Activated CD4-positive, alpha-beta T cell treated with anti-CD3 and anti-CD28 coated beads, Interleukin-2, amount 50 U/mL, for 4 hours (primary cell): ENCODE data around the gene CYSLTR2.
A peak's percentile ranks its signal among the peaks of the same experiment; 100 is the strongest.

Experiments
- DNase-seq, 2 experiments: peaks; one replicate each; pipeline ENCODE4 v3.0.0-alpha.2; 2020

The CYSLTR2 gene

DNA sequence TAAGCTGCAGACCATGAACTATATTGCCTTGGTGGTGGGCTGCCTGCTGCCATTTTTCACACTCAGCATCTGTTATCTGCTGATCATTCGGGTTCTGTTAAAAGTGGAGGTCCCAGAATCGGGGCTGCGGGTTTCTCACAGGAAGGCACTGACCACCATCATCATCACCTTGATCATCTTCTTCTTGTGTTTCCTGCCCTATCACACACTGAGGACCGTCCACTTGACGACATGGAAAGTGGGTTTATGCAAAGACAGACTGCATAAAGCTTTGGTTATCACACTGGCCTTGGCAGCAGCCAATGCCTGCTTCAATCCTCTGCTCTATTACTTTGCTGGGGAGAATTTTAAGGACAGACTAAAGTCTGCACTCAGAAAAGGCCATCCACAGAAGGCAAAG lies 53.7 kb downstream of the CYSLTR2 start:
- DNase-seq = no peak

DNA sequence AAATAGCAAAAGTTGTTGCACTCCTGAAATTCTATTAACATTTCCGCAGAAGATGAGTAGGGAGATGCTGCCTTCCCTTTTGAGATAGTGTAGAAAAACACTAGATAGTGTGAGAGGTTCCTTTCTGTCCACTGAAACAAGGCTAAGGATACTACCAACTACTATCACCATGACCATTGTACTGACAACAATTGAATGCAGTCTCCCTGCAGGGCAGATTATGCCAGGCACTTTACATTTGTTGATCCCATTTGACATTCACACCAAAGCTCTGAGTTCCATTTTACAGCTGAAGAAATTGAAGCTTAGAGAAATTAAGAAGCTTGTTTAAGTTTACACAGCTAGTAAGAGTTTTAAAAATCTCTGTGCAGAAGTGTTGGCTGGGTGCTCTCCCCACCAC lies 55.0 kb downstream of the CYSLTR2 start:
- DNase-seq = no peak

DNA sequence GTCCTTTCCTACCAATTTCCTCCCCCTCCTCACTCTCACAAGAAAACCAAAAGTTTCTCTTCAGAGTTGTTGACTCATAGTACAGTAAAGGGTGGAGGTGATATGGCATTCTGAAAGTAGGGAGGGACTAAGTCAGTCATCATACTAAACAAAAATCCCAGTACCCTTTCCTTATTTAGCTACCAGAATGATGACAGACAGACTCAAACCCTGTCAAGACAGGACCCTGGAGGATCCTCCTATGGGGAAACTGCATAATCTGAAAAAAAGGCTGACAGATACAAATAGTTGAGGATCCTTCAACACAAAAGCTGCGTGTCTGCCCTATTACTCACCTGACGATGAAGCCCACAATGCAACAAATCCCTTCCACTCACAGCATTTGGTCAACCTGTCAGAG lies 55.5 kb downstream of the CYSLTR2 start:
- DNase-seq = no peak

- DNase-seq = no peak
Observed at GRCh38 chr13:48710160-48710559, 56.4 kb downstream of the CYSLTR2 start.

GRCh38 chr13:48712141-48712540 lies 58.4 kb downstream of the CYSLTR2 start:
- DNase-seq = no peak

DNA sequence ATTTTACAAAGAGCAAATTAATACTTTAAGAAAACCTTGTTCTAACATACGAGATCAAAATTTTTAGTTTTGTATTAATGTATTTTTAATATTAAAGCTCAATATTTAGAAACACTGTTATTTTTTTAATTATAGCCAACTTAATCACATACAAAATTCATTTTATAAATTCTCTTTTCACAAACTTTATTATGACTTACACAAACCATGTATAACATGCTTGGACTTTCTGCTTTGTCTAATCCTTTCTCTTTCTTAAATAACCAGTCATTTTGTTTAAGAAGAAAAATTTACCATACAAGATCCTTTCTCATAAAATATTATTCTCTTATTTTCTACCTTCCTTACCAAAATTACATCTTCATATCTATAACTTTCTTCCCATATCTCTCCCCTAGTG lies 62.2 kb downstream of the CYSLTR2 start:
- no peak for DNase-seq

DNA sequence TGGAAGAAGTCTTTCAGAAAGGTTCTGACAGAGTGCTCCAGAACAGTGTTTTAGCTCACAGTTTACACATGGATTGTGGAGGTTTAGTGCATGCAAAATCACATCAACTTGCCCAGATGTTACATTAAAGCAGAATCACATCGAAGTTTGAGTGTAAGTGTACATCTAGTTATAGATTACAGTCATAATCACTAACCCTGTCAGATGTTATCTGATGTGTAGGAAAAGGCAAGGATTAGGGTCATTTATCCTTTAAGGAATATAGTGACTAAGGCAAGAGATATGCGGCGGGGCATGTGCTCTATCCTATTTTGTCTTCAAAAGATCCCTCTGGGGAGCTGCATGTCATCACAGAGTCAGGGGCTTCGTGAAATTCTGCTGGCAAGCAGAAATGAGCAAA lies 66.9 kb downstream of the CYSLTR2 start:
- DNase-seq = no peak

GRCh38 chr13:48723168-48723567 lies 69.4 kb downstream of the CYSLTR2 start:
- DNase-seq = no peak

DNA sequence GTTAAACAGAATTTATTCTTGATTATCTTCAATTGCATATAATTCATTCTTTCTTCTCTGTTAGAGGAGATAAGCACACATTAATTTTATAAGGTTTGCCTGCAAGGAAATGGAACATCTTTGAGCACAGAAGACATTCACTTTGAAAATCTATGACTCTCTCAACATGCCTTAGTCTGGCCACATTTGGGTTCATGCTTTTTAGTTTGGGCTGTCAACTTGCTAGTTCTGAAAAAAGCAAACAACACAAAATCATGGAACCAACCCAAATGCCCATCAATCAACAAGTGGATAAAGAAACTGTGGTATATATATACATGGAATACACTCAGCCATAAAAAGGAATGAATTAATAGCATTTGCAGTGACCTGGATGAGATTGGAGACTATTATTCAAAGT lies 71.5 kb downstream of the CYSLTR2 start:
- DNase-seq = no peak

DNA sequence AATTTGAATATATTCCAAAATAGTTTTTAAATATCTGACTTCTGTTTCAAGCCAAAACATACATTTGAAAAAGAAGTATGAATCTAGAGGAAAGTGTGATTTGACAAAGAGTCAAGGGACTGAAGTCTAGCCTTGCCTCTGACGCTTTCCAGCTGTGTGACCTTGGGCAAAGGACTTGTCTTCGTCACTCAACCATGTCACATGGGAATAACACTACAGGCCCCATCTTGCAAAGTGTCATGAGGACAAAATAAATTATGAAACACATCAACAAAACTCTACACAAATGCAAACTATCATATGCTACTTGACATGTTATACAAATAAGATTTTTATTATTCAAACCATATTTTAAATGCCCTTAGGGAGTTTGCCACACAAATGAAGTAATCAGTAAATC lies 73.0 kb downstream of the CYSLTR2 start:
- DNase-seq = no peak

DNA sequence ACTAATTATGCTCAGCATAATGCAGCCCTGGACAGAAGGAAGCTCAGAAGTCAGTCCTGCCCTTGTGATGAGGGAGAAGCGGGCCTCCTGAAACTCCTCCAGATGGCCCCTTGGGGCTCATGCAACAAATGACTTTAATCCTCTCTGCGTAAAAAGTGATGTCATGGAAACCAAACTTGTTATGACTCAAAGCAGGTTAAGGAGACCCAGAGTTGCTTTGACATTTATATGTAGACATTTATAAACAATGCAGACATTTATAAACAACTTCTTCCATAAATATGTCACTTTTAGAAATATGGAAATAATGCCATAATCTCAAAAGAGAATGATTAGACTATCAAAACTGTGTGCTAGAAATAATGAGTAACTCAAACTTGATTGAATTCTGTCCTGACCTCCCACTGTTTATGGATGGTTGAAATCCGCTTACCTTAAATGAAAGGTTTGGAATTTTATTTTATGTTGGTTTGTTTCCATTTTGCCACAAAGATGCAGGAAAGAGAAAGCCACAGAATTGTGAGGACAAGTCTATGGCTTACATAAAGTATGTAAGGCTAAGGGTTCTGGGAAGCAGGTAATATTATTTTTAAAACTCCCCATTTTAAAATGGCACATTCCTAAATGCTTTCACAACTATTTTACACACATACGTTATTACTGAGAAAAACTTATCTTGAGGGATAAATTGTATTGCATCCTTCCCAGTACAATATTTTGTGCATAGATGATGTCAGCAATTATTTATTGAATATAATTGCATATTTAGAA lies 73.7 kb downstream of the CYSLTR2 start:
- DNase-seq = no peak

DNA sequence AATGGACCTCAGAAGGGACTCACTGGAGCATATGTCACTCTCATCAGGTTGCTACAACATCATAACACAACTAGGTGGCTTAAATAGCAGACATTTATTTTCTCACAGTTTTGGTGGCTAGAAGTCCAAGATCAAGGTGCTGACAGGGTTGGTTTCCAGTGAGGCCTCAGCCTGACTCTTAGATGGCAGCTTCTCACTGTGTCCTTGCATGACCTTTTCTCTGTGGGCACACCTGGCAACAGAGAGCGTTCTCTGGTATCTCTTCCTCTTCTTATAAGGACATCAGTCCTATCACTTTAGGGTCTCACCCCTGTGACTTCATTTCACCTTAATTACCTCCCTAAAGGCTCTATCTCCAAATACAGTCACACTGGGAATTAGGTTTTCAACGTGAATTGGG lies 74.5 kb downstream of the CYSLTR2 start:
- DNase-seq = no peak

GRCh38 chr13:48728876-48729275 lies 75.1 kb downstream of the CYSLTR2 start:
- DNase-seq = no peak

DNA sequence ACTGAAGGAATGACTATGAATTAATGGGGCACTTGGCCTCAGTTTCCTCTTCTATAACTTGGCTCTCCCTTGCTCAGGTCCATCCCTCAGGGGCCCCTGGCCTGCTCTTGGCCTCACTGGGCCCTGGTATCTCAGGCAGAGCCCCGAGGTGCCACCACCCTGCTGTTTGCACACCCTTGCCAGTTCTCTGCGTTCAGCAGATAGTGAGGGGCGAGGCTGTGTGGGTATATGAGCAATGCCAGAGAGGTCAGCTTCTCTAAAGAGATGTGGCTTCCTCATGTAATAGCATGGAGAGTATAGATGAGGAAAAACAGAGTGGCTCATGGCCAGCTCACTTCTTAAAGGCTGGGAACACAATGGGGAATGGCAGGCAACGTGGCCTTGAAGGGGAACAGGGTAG lies 76.1 kb downstream of the CYSLTR2 start:
- DNase-seq = no peak

GRCh38 chr13:48731001-48731658 lies 77.4 kb downstream of the CYSLTR2 start:
- DNase-seq = no peak

GRCh38 chr13:48731957-48732569 lies 78.3 kb downstream of the CYSLTR2 start:
- peak; percentile 53 to 55 for DNase-seq

- no peak for DNase-seq
Observed at GRCh38 chr13:48733739-48734335, 80.1 kb downstream of the CYSLTR2 start.

- no peak for DNase-seq
Observed at GRCh38 chr13:48735571-48735970, 81.8 kb downstream of the CYSLTR2 start.

DNA sequence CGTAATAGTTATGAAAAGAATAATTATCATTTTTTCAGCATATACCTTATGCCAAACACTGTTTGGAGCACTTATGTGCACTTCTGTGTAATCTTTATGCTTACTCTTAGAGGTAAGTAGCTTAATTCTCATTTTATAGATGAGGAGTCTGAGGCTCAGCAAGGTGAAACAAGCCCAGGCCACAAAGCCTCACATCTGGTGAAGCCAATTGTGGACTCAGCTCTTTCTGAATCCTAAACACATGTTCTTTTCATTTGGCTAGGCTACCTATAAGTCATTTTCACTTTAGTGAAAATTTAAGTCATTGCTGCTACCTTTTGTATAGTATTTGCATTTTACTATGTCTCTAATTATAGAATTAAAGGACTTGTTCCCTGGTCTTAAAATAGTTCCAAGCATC lies 84.0 kb downstream of the CYSLTR2 start:
- no peak for DNase-seq

DNA sequence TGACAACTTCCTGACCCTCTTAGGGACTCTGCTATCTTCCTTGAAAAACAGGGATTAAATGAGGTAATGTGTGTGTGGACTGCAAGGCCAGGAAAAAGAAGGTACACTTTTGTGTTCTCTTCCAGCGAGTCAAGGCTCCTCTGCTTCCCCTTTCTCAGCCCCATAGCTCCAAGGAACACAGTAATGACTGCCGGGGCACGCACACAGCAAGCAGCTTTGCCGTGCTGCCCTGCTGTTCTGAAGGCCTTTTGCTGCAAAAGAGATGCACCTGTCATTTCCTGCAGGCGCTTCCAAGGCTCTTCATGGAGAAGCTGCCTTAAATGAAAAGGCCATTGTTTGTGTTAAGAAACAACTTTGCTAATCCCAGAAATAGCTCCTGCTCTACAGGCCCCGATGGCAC lies 84.6 kb downstream of the CYSLTR2 start:
- no peak for DNase-seq

- no peak for DNase-seq
Observed at GRCh38 chr13:48739386-48739964, 85.7 kb downstream of the CYSLTR2 start.

GRCh38 chr13:48741377-48741776 lies 87.6 kb downstream of the CYSLTR2 start:
- DNase-seq = no peak

DNA sequence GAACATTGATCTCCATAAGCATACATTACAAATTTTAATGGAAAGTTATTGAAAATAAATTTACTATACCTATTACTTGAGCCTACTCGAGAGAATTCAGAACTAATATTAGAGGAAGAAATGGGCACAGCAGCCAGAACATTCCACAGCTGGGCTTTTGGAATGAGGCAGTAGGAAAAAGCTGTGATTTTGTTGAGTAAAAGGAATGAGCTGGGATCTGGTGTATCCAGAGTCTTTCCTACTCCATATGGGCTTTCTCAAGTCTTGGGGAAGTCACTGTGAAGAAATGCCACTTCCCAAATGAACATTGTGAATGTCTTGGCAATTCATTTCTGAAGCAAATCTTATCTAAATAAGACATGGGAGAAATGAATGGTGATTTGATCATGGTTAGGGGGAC lies 93.1 kb downstream of the CYSLTR2 start:
- DNase-seq = no peak

GRCh38 chr13:48748681-48749080 lies 95.0 kb downstream of the CYSLTR2 start:
- DNase-seq = no peak
